Right lobe of liver (tissue), 6 donors: ENCODE results near the gene FHL1. TPM values are rescaled to one million over a fixed set of nuclear protein-coding genes. Genes with fewer than 3 reads are reported as not detected.

Experiments
- ATAC-seq, 4 donors: fragments of 200-7000 bp; cut with Tn5 transposase; one replicate each; pipeline ENCODE4 v1.9.1; 2020; ENCODE audit warnings: mild to moderate bottlenecking in 4 of 4, moderate library complexity in 4 of 4
- DNase-seq, 3 donors: peaks; one replicate each; pipeline ENCODE4 v3.0.0-alpha.2; 2020
- H3K27ac ChIP-seq, 3 donors: fragments of 200-600 bp; one replicate each; pipeline ENCODE4 v1.8.0; 2022
- H3K27me3 ChIP-seq, 2 donors: fragments of 200-600 bp; one replicate each; pipeline ENCODE4 v1.8.0; 2022
- H3K36me3 ChIP-seq, 4 donors: fragments of 200-600 bp; sonication (generic) in 1 of 4; one replicate each; pipeline versions ENCODE4 v1.5.1 to v1.8.0; 2017 to 2022; ENCODE audit warnings: control low read depth in 1 of 4
- H3K4me1 ChIP-seq, 4 donors: fragments of 200-600 bp; sonication (generic) in 1 of 4; one replicate each; pipeline versions ENCODE4 v1.5.1 to v1.8.0; 2017 to 2022; ENCODE audit warnings: control low read depth in 1 of 4
- H3K4me3 ChIP-seq, 3 donors: fragments of 200-600 bp; one replicate each; pipeline ENCODE4 v1.8.0; 2022
- H3K9me3 ChIP-seq, 4 donors: fragments of 200-600 bp; sonication (generic) in 1 of 4; one replicate each; pipeline versions ENCODE4 v1.5.1 to v1.8.0; 2017 to 2022; ENCODE audit warnings: control low read depth in 1 of 4
- POLR2A ChIP-seq: fragments of 450-650 bp; IDR thresholded peaks from one replicate; pipeline ENCODE4 v1.6.1; 2017; ENCODE audit warnings: antibody characterized with exemption, mild to moderate bottlenecking
- WGBS: methylation state at CpG from one replicate; pipeline ENCODE4 v1.1.6; 2018; ENCODE audit warnings: low coverage, low lambda C conversion rate; ENCODE audit not compliant: insufficient coverage; ENCODE audit errors: missing lambda C conversion rate; 5-methylcytosine and 5-hydroxymethylcytosine counted together
- intact Hi-C, 2 donors: fragments of 100-400 bp; cut with DNase I; formaldehyde crosslinking; loops; one replicate each; pipeline versions ENCODE4 v1.11.2 to v1.14.1; 2022
- total RNA-seq, 6 experiments: library from RNA; depleted of rRNA in 2 of 6; stranded (reverse); fragments of >200 nt in 2 of 6; fragmentation: NEBNext Ultra II Directional in 3 of 6; extraction: Animal tissue kit (Norgen Biotek cat#: 25700) in 3 of 6; gene quantifications; one replicate each; pipeline versions ENCODE4 v1.1.0 to v1.2.4, GENCODE V29; 2016 to 2023
- TF ChIP-seq, protein P1 (sequence below), 4 donors: fragments of 200-600 bp in 3 of 4; fragments of 450-650 bp in 1 of 4; IDR thresholded peaks; one replicate each; pipeline versions ENCODE4 v1.5.1 to v1.8.0; 2016 to 2022; ENCODE audit warnings: antibody characterized with exemption in 4 of 4, mild to moderate bottlenecking in 2 of 4
- donor health status: DM: no; HTN: yes; CAD: no.
- donor health status: DM: no; HTN: no; CAD: no.
- donor health status: DM: no; HTN: no; CAD: no.
- donor health status: DM: no; HTN: yes; CAD: no.
- donor health status: DM: no; HTN: yes; CAD: no.

The FHL1 gene
- total RNA-seq, 6 experiments from 2014 or later, result 8.0 to 27.6 (median 18.5) TPM

DNA sequence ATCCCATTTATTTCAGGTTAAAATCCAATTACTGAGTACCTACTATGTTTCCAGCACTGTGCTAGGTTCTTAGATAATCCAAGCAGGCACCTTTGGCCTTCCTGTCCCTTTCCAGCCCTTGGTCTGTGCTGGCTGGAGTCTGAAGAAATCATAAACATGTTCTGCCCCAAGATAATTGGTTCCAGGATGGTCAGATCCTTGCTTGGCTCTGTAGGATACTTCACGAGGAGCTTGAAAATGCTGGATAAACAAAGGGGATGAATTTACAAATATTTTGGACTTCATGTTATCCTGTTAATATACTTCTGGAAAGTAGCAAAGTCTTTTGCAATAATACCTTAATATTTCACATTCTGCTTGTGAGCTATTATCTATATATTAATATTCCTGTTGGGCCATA lies 35.0 kb upstream of the FHL1 start:
- no peaks in the 10 kb centered on the region for H3K27me3 ChIP-seq
- no peaks in the 10 kb centered on the region for H3K36me3 ChIP-seq
- H3K27ac ChIP-seq, result no peak overlapping the region
- 0% methylated on average over 1 of the region's 1 CpG for WGBS
- no peaks in the 10 kb centered on the region for H3K9me3 ChIP-seq
- intact Hi-C loops, result no loop called here
- no peaks in the 10 kb centered on the region for H3K4me1 ChIP-seq
- ATAC-seq (no peak), DNase-seq (no peak)
- H3K4me3 ChIP-seq, result no peak overlapping the region
- TF ChIP-seq POLR2A, result no peak
- TF ChIP-seq, protein P1, sequence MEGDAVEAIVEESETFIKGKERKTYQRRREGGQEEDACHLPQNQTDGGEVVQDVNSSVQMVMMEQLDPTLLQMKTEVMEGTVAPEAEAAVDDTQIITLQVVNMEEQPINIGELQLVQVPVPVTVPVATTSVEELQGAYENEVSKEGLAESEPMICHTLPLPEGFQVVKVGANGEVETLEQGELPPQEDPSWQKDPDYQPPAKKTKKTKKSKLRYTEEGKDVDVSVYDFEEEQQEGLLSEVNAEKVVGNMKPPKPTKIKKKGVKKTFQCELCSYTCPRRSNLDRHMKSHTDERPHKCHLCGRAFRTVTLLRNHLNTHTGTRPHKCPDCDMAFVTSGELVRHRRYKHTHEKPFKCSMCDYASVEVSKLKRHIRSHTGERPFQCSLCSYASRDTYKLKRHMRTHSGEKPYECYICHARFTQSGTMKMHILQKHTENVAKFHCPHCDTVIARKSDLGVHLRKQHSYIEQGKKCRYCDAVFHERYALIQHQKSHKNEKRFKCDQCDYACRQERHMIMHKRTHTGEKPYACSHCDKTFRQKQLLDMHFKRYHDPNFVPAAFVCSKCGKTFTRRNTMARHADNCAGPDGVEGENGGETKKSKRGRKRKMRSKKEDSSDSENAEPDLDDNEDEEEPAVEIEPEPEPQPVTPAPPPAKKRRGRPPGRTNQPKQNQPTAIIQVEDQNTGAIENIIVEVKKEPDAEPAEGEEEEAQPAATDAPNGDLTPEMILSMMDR (IDR thresholded peaks at IDR 0.05), result no peak

DNA sequence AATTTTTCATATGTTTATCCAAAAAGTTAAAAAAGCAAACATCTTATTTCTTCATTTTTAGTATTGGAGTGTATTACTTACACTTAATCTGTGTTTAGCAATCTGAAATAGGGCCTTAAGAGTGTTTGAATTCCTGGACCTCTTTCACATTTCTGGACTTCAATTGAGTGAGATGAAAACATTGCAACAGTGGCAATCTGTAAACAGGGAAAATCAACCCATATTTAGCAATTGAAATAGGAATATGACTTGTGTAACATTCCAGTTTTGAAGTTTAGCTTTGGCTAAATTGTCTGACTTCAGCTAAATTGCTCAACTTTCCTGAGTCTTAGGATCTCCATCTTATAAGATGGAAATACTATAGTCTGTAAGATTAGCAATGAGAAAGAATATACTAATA lies 34.6 kb upstream of the FHL1 start:
- TF ChIP-seq, protein P1 (IDR thresholded peaks at IDR 0.05), result no peak
- intact Hi-C loops, result no loop called here
- no peak overlapping the region for H3K27ac ChIP-seq

GRCh38 chrX:136115126-136115903 lies 32.0 kb upstream of the FHL1 start:
- intact Hi-C loops, result no loop called here
- H3K27ac ChIP-seq, result no peak overlapping the region
- DNase-seq (no peak), ATAC-seq (no peak)
- no peaks in the 10 kb centered on the region for H3K36me3 ChIP-seq
- H3K27me3 ChIP-seq, result no peaks in the 10 kb centered on the region
- H3K4me1 ChIP-seq, result no peaks in the 10 kb centered on the region
- WGBS, result 42% methylated on average over 5 of the region's 5 CpGs
- H3K9me3 ChIP-seq, result no peaks in the 10 kb centered on the region
- no peak overlapping the region for H3K4me3 ChIP-seq
- TF ChIP-seq POLR2A, result no peak
- TF ChIP-seq, protein P1 (IDR thresholded peaks at IDR 0.05), result no peak

More for the DNA sequence above, 34.6 kb upstream of the FHL1 start:
- no peaks in the 10 kb centered on the region for H3K4me1 ChIP-seq
- H3K27me3 ChIP-seq, result no peaks in the 10 kb centered on the region
- ATAC-seq, result no peak
- H3K36me3 ChIP-seq, result no peaks in the 10 kb centered on the region
- no peaks in the 10 kb centered on the region for H3K9me3 ChIP-seq
- H3K4me3 ChIP-seq, result no peak overlapping the region
- DNase-seq, result no peak

GRCh38 chrX:136115904-136116297 lies 31.4 kb upstream of the FHL1 start:
- H3K36me3 ChIP-seq, result no peaks in the 10 kb centered on the region
- intact Hi-C loops, result no loop called here
- no peak for ATAC-seq

More at GRCh38 chrX:136115904-136116297, 31.4 kb upstream of the FHL1 start:
- TF ChIP-seq, protein P1 (IDR thresholded peaks at IDR 0.05), result no peak
- WGBS, result 50% methylated on average over 3 of the region's 3 CpGs
- no peak for DNase-seq
- H3K27me3 ChIP-seq, result no peaks in the 10 kb centered on the region
- H3K9me3 ChIP-seq, result no peaks in the 10 kb centered on the region
- no peak overlapping the region for H3K27ac ChIP-seq
- no peaks in the 10 kb centered on the region for H3K4me1 ChIP-seq
- no peak overlapping the region for H3K4me3 ChIP-seq
